Neuronal stem cell (in vitro differentiated cells): ENCODE results near the gene KCTD21.
A peak's percentile ranks its signal among the peaks of the same experiment; 100 is the strongest.

Experiments
- DNase-seq: peaks from one replicate; pipeline ENCODE4 v3.0.0-alpha.2; 2013; ENCODE audit warnings: low spot score
- H2AFZ ChIP-seq: one replicate; pipeline ENCODE4 v1.6.1; 2013; ENCODE audit warnings: mild to moderate bottlenecking, low read length, inconsistent platforms
- H2AK5ac ChIP-seq: 2 replicates; pipeline ENCODE4 v1.6.1; 2013; ENCODE audit warnings: low read depth, mild to moderate bottlenecking, inconsistent platforms, low read length, moderate library complexity, mixed read lengths
- H2BK120ac ChIP-seq: 2 replicates; pipeline ENCODE4 v1.6.1; 2013; ENCODE audit warnings: low read depth, mild to moderate bottlenecking, inconsistent platforms, low read length, moderate library complexity, mixed read lengths
- H2BK12ac ChIP-seq: one replicate; pipeline ENCODE4 v1.6.1; 2013; ENCODE audit warnings: low read length, inconsistent platforms
- H2BK15ac ChIP-seq: 2 replicates; pipeline ENCODE4 v1.6.1; 2013; ENCODE audit warnings: mild to moderate bottlenecking, low read length, inconsistent platforms, mixed read lengths
- H2BK5ac ChIP-seq: one replicate; pipeline ENCODE4 v1.6.1; 2013; ENCODE audit warnings: inconsistent platforms, mild to moderate bottlenecking, low read length, moderate library complexity
- H3K14ac ChIP-seq: one replicate; pipeline ENCODE4 v1.6.1; 2013; ENCODE audit warnings: low read length, inconsistent platforms
- H3K18ac ChIP-seq: 2 replicates; pipeline ENCODE4 v1.6.1; 2013; ENCODE audit warnings: low read length, inconsistent platforms
- H3K23ac ChIP-seq: 2 replicates; pipeline ENCODE4 v1.6.1; 2013; ENCODE audit warnings: low read depth, mild to moderate bottlenecking, mixed read lengths, low read length, inconsistent platforms; ENCODE audit not compliant: poor library complexity
- H3K27ac ChIP-seq: replicated peaks from 3 replicates; pipeline ENCODE4 v1.5.1; 2013; ENCODE audit warnings: low read length, inconsistent platforms
- H3K27me3 ChIP-seq, 3 experiments: 2 replicates each; pipeline ENCODE4 v1.6.1; 2013; ENCODE audit warnings: low read length in 3 of 3, mild to moderate bottlenecking in 2 of 3, inconsistent platforms in 1 of 3, low read depth in 1 of 3, mixed read lengths in 1 of 3, moderate library complexity in 1 of 3; ENCODE audit not compliant: control insufficient read depth in 3 of 3, insufficient read depth in 3 of 3
- H3K36me3 ChIP-seq, 2 donors: replicated peaks in 1 of 2; 2 replicates each; pipeline ENCODE4 v1.6.1; 2013; ENCODE audit warnings: low read length in 2 of 2; ENCODE audit not compliant: control insufficient read depth in 2 of 2, insufficient read depth in 2 of 2
- H3K4ac ChIP-seq: 2 replicates; pipeline ENCODE4 v1.6.1; 2013; ENCODE audit warnings: inconsistent platforms, mild to moderate bottlenecking, low read length, moderate library complexity
- H3K4me1 ChIP-seq, 2 donors: 1 replicate in 1 of 2; 2 replicates in 1 of 2; pipeline ENCODE4 v1.6.1; 2013; ENCODE audit warnings: low read length in 2 of 2, low read depth in 1 of 2; ENCODE audit not compliant: control insufficient read depth in 2 of 2, insufficient read depth in 1 of 2
- H3K4me2 ChIP-seq: one replicate; pipeline ENCODE4 v1.6.1; 2013; ENCODE audit warnings: mild to moderate bottlenecking, low read length, inconsistent platforms; ENCODE audit not compliant: insufficient read depth, poor library complexity, severe bottlenecking
- H3K4me3 ChIP-seq, 2 donors: 2 replicates each; pipeline ENCODE4 v1.5.1; 2013; ENCODE audit warnings: low read length in 2 of 2, mild to moderate bottlenecking in 2 of 2, inconsistent platforms in 1 of 2, moderate library complexity in 1 of 2
- H3K79me1 ChIP-seq: one replicate; pipeline ENCODE4 v1.6.1; 2013; ENCODE audit warnings: low read depth, mild to moderate bottlenecking, inconsistent platforms, low read length, moderate library complexity
- H3K9ac ChIP-seq: one replicate; pipeline ENCODE4 v1.6.1; 2013; ENCODE audit warnings: mild to moderate bottlenecking, low read depth, low read length, inconsistent platforms; ENCODE audit not compliant: poor library complexity
- H3K9me3 ChIP-seq, 2 donors: replicated peaks in 1 of 2; 2 replicates each; pipeline versions ENCODE3 to v1.6.1; 2013; ENCODE audit warnings: low read length in 2 of 2, mild to moderate bottlenecking in 2 of 2, inconsistent platforms in 1 of 2, low read depth in 1 of 2, mixed read lengths in 1 of 2, moderate library complexity in 1 of 2; ENCODE audit not compliant: control insufficient read depth in 2 of 2, insufficient read depth in 1 of 2
- H4K8ac ChIP-seq: one replicate; pipeline ENCODE4 v1.6.1; 2013; ENCODE audit warnings: low read depth, mild to moderate bottlenecking, inconsistent platforms, low read length, moderate library complexity
- H4K91ac ChIP-seq: one replicate; pipeline ENCODE4 v1.6.1; 2013; ENCODE audit warnings: low read length, low read depth, mild to moderate bottlenecking, inconsistent platforms; ENCODE audit not compliant: poor library complexity
- WGBS, 2 donors: extraction: QIAGEN DNeasy Blood & Tissue Kit; methylation state at CpG; one replicate each; pipeline ENCODE4 v1.1.7; 2013; ENCODE audit warnings: missing lambda C conversion rate in 2 of 2, mixed read lengths in 1 of 2; ENCODE audit not compliant: insufficient read length in 2 of 2, insufficient replicate concordance in 1 of 2; ENCODE audit errors: extremely low coverage in 2 of 2; 5-methylcytosine and 5-hydroxymethylcytosine counted together

KCTD21 gene

DNA sequence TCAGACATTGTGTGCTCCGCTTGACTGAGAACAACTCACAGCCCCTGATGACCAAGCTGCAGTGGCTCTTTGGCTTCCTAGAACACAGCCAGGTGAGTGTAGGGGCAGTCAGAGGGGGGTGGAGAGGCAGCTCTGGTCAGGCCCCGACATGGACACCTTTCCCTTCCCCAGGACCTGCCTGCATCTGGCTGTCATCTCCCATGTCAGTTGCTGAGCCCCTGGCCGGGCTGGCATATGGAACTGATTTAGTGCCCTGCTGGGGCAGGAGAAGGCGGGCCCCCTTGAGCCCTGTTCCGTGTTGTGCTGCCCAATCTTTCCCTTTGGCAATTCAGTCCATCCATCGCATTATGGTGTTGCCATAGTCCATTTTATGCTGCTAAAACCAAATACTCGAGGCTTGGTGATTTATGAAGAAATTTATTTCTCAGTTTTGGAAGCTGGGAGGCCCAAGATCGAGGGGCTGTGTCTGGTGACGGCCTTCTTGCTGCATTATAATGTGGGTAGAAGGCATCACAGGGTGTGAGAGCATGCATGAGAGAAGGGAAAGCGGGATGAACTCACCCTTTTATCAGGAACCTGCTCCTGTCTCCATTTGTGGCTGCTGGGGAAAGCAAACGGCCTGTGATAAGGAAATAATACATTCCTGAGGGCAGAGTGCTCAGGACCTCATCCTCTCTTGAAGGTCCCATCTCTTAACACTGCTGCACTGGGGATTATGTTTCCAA lies 19.3 kb upstream of the KCTD21 start:
- Histone ChIP-seq H3K4me2 (no peak overlapping the region), H2BK120ac (no peak overlapping the region), H3K79me1 (no peaks in the 10 kb centered on the region), H3K4me1 (no peaks in the 10 kb centered on the region), H3K23ac (no peak overlapping the region), H3K36me3 (peaks cover 7 to 39% of the 10 kb centered on the region in 2 donors), H4K91ac (no peak overlapping the region), H3K18ac (no peak overlapping the region), H3K9me3 (peaks cover 0 to 10% of the 10 kb centered on the region in 2 donors), H2AK5ac (no peak overlapping the region), H3K4me3 (no peak overlapping the region), H3K27me3 (no peaks in the 10 kb centered on the region), H3K14ac (peak overlapping the region; percentile 4), H2BK5ac (no peak overlapping the region), H3K27ac (no peak overlapping the region), H4K8ac (no peak overlapping the region), H3K9ac (no peak overlapping the region), H3K4ac (no peak overlapping the region), H2BK12ac (no peak overlapping the region), H2BK15ac (no peak overlapping the region), H2AFZ (no peak overlapping the region)
- no CpG with 5 or more reads among the region's 11 CpGs for WGBS, 2 donors
- DNase-seq: no peak

DNA sequence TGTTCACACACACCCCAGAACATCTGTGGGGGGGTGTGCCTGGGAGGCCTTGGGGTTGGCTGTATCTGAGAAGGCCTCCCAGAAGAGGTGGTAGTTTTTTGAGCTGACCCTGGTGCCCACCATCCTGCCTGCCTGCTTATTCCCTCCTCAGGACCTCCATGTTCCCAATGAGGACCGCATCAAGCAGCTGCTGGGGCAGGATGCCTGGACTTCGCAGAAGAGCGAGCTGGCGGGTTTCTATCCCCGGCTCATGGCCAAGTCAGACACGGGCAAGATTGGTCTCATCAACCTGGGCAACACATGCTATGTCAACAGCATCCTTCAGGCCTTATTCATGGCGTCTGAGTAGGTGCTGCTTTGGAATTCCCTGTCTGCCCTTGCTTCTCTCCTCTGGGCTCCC lies 17.3 kb upstream of the KCTD21 start:
- Histone ChIP-seq H3K23ac (no peak overlapping the region), H3K4me3 (no peak overlapping the region), H3K18ac (no peak overlapping the region), H2BK120ac (no peak overlapping the region), H3K27me3 (no peaks in the 10 kb centered on the region), H3K9me3 (no peaks in the 10 kb centered on the region), H2BK15ac (no peak overlapping the region), H4K8ac (no peak overlapping the region), H2BK12ac (no peak overlapping the region), H3K79me1 (no peaks in the 10 kb centered on the region), H3K14ac (no peak overlapping the region), H3K9ac (no peak overlapping the region), H4K91ac (no peak overlapping the region), H3K36me3 (peaks cover 7 to 37% of the 10 kb centered on the region in 2 donors), H2AFZ (no peak overlapping the region), H3K4me1 (no peaks in the 10 kb centered on the region), H3K4me2 (no peak overlapping the region), H2BK5ac (no peak overlapping the region), H3K27ac (no peak overlapping the region), H2AK5ac (no peak overlapping the region), H3K4ac (no peak overlapping the region)
- no peak for DNase-seq
- WGBS, 2 donors: no CpG with 5 or more reads among the region's 7 CpGs

DNA sequence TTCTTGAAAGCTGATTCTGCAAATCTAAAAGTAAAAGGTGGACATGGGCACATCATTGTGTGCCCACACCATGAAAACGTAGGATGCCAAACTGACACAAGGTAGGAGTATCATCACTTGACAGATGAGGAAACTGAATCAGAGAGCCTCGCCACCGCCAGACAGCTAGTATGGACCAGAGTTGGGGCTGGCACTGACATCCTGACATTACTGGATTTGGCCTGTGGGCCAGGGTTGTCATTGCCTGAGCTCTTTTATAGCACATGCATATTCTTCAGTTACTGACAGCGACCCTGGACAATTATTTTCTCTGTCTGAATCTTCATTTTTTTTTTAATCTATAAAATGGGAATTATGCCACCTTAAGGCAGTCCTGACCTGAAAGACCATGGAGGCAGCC lies 16.8 kb upstream of the KCTD21 start:
- Histone ChIP-seq H2BK5ac (no peak overlapping the region), H2AK5ac (no peak overlapping the region)
- no CpG with 5 or more reads among the region's 4 CpGs for WGBS, 2 donors

DNA sequence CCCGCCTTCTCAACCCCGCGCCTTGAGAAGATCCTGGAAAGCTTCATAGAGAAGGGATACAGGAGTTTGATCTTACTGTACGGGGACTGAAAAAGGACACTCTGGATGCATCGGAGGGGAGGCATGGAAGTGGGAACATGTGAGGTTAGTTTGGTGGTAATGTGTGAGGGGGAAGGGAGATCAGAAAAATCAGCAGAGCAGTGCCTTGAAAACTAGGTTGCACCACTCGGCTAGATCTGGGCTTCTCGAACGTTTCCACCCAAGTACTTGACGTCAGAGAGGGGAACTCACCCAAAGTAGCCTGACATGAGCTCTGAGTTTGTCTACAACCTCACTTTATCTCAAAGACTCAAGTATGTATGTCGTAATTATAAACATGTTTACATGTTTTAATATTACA lies 14.8 kb upstream of the KCTD21 start:
- Histone ChIP-seq H3K4me1 (no peaks in the 10 kb centered on the region), H3K23ac (no peak overlapping the region), H3K9ac (no peak overlapping the region), H3K79me1 (no peaks in the 10 kb centered on the region), H3K27me3 (no peaks in the 10 kb centered on the region), H2BK120ac (no peak overlapping the region), H2AK5ac (no peak overlapping the region), H3K9me3 (no peaks in the 10 kb centered on the region), H2BK12ac (no peak overlapping the region), H4K91ac (no peak overlapping the region), H3K4me3 (no peak overlapping the region), H3K36me3 (peaks cover 0 to 33% of the 10 kb centered on the region in 2 donors), H3K18ac (no peak overlapping the region), H3K27ac (no peak overlapping the region), H3K14ac (no peak overlapping the region), H2BK5ac (no peak overlapping the region), H3K4ac (no peak overlapping the region), H3K4me2 (no peak overlapping the region), H2AFZ (no peak overlapping the region), H4K8ac (no peak overlapping the region), H2BK15ac (no peak overlapping the region)
- no CpG with 5 or more reads among the region's 10 CpGs for WGBS, 2 donors
- no peak for DNase-seq

More for the DNA sequence above, 16.8 kb upstream of the KCTD21 start:
- Histone ChIP-seq H2AFZ (no peak overlapping the region), H3K4me3 (no peak overlapping the region), H2BK15ac (no peak overlapping the region), H2BK120ac (no peak overlapping the region), H3K9ac (no peak overlapping the region), H3K4ac (no peak overlapping the region), H4K8ac (no peak overlapping the region), H4K91ac (no peak overlapping the region), H3K4me1 (no peaks in the 10 kb centered on the region), H3K9me3 (no peaks in the 10 kb centered on the region), H3K27me3 (no peaks in the 10 kb centered on the region), H3K18ac (no peak overlapping the region), H3K23ac (no peak overlapping the region), H3K4me2 (no peak overlapping the region), H3K27ac (no peak overlapping the region), H3K79me1 (no peaks in the 10 kb centered on the region), H3K36me3 (peaks cover 7 to 36% of the 10 kb centered on the region in 2 donors), H2BK12ac (no peak overlapping the region), H3K14ac (no peak overlapping the region)
- no peak for DNase-seq
